Stimulated activated CD8-positive, alpha-beta memory T cell treated with anti-CD3 and anti-CD28 coated beads, Interleukin-2, amount 100 ng/mL, for 1 hour (primary cell): Measurements from ENCODE around the gene FAM24B.
"Not testable (repeated sequence)": the region's sequence is repeated elsewhere in the genome, so short reads cannot be mapped to it uniquely, and the experiment has no call there.

Experiments used
- DNase-seq, 2 donors: peaks; one replicate each; pipeline ENCODE4 v3.0.0-alpha.2; 2020; ENCODE audit warnings: low read depth in 2 of 2

FAM24B gene

DNA sequence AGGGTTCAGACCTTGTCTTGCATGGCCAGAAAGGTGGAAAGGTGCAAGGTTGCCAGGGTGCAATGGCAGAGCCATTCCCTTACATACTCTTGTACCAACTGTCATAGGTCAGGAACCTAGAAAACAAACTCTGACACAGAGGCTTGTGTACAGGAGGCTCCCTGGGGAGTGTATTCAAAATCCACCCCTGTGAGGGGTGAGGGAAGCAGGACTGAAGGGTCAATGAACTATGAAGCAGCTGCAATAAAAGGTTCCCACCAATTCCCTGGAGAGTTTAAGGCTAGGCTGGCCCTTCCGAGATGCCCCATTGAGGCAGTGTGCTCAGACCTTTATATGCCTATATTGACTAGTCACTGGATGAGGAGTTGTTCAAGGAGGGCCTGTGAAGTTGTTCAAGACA is 19.9 kb downstream of the FAM24B start:
- no peak for DNase-seq

DNA sequence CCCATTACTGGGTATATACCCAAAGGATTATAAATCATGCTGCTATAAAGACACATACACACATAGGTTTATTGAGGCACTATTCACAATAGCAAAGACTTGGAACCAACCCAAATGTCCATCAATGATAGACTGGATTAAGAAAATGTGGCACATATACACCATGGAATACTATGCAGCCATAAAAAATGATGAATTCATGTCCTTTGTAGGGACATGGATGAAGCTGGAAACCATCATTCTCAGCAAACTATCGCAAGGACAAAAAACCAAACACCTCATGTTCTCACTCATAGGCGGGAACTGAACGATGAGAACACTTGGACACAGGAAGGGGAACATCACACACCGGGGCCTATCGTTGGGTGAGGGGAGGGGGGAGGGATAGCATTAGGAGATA is 21.3 kb downstream of the FAM24B start:
- DNase-seq = not testable (repeated sequence)

DNA sequence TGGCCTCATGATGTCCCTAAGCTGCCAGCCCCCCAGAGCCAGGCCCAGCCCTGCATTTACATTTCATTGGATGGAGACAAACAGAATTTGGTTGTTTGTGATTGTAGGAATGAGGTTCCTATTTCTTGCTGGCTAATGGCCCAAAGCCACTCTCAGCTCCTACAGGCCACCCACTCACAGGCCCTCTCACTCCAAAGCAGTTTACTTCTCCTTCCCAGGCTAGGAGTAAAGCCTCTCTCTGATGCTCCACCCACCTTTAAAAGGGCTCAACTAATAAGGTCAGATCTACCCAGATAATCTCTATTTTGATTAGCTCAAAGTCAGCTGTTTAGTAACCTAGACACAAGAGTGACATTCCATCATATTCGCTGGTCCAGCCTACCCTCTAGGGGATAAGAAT is 22.5 kb downstream of the FAM24B start:
- DNase-seq = no peak

DNA sequence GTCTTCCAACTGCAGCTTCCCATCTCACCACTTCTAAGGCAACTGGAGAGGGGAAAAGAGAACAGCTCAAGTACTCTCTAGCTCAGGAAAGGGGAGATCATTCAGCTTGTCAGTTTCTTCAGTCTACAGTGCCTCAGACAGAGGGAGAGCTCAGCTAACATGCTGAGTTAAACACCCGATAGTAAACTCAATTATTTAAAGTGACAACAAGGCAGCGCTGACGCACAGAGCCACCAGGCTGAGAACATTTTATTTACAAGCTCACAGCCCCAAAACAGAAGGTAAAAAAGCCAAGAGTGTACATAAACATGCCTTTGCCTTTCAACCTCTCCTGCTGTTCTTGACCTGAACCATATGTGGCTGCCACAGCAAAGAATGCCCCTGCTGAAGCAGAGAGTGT is 23.6 kb downstream of the FAM24B start:
- no peak for DNase-seq

DNA sequence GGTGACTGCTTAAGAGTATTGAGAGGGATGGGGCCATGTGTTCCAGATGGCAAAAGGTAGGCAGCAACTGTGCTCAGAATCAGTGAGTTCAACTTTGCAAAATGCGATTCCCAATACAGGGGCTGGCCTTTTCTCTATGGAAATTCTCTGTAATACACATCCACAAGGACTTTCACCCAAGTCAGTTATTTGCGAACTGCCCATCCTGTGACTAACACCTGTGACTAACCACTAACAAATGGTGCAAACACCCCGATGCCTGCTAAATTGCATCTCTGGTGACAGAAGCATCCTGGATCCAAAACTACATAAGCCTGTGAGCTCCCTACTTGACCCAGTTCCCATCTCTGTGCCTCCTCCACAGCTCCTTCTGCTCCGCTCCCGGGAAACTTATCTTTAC is 24.7 kb downstream of the FAM24B start:
- no peak for DNase-seq

DNA sequence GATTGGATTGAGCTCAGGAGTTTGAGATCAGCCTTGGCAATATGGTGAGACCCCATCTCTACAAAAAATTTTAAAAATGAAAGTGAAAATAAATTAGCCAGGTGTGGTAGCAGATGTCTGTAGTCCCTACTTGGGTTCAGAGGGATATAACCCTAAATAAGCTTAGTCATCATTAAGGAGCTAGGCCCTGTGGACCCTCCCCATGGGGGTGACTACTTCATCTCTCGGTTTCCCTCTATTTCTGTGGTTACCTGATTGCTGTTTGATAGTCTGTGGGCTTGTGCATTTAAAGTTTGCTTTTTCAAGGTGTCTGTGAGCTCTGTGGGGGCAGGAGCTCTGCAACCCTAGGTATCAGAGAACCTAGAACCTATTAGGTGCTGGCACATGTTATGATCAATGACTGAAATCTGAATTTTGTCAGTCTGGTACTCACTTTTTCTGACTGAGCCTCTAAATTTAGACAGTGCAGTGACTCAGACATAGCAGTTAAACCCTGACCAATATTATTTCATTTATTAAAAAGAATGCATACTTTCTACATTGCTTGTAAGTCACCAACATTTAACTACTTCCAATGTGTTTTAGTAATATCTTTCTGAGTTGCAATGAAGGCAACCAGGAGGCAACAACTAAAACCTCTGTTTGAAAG is 25.6 kb downstream of the FAM24B start:
- DNase-seq = no peak

DNA sequence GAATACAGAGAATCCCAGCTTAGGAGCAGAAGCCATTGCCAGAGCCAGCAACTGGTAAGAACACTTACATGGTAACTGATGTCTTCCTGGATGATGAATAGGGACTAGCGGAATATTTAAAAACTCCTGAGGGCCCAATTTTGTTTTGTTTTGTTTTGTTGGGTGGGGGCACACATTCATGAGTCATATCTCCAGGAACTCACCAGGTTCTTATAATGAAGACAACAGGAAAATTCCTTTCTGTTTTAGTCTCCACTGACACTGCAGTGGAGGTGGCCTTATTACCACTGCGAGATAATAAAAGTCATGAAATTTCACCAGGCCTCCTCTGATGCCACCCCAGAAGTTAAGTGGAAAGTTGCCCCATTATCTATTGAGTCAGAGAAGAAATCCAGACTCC is 27.1 kb downstream of the FAM24B start:
- no peak for DNase-seq

DNA sequence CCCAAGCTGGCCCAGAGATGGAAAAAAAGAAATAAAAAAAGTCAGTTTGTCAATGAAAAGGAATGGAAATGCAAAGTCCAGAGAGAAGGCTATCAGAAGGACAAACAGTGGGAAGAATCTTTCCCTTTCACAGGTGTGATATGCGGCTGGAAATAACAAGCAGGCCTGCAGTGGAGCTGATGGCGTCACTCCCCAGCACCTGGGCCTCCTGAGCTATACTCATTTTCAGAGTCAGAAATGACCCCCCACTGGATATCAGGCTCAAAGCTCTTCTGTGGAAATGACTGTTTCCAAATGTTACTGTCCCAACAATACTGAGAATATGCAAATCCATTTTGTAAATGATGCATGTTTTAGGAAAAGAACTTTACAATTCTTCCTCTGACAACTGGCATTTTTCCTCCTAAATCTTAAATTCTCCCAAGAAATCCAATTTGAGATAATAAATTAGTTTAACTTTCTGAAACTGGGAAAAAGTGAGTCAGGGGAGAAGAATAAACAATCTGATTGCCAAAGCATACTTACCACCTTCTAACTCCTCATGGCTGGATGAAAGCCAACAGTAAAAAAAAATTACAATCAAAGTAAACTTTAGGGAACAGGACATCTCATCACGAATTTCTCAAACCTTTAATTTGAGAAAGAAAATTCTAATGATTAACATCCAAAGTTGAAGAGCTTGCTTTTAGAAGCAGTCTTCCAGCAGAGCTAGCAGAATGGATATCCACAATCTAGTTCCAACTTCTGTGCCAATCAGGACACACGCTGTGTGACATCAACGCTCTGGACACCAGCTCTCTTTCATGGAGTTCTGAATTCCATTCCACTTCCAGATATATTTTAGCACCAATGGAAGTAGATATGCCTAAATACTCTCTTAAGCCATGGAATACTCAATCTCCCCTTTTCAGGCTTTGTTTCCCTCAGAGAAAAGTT is 28.4 kb downstream of the FAM24B start:
- no peak for DNase-seq

DNA sequence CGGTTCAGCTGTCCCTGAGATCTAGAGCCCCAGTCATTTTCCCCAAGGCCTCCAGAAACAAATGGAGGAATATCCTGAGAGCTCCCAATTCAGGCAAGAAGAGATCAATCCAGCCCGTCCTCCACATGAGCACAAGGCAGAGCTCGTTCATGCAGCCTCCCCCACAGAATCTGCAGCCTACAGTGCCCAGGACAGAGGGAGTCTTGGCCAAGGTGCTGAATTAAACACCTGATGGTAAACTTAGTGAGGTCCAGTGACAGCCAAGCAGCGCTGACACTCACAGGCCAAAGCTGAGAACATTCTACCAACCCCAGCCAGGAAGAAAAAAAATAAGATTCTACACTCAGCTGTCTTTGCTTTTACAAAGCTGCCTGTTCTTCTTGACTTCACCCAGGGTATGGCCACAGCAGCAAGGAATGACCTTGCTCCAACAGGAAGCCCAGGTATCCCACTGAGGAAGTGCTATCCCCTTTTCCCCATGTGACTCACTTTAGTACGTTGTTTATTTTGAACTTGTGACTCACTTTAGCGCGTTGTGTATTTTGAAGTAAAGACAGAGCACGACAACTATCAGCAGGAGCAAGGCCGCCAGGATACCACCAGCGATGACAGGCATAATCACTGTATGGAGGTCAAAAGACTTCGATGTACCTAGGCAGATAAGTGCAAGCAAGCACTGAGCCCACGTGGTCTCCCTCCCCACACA is 29.3 kb downstream of the FAM24B start:
- DNase-seq = no peak

DNA sequence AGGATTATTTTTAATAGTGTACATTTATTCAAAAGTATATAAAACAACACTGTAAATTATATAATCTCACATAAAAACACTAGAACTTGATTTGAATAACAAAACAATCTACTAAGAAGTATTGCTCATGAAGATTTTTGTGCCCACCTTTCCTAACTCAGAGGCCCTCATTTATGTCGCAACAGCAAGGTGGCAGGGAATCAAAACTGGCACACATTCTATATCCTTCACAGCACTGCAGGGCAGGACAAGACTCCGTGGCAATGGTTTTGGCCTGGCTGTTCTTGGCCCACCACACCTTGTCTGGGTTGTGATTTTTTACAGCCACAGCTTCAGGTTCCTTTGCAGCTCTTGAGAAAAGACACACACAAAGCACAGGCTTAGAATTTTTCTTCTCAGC is 30.3 kb downstream of the FAM24B start:
- DNase-seq = no peak

DNA sequence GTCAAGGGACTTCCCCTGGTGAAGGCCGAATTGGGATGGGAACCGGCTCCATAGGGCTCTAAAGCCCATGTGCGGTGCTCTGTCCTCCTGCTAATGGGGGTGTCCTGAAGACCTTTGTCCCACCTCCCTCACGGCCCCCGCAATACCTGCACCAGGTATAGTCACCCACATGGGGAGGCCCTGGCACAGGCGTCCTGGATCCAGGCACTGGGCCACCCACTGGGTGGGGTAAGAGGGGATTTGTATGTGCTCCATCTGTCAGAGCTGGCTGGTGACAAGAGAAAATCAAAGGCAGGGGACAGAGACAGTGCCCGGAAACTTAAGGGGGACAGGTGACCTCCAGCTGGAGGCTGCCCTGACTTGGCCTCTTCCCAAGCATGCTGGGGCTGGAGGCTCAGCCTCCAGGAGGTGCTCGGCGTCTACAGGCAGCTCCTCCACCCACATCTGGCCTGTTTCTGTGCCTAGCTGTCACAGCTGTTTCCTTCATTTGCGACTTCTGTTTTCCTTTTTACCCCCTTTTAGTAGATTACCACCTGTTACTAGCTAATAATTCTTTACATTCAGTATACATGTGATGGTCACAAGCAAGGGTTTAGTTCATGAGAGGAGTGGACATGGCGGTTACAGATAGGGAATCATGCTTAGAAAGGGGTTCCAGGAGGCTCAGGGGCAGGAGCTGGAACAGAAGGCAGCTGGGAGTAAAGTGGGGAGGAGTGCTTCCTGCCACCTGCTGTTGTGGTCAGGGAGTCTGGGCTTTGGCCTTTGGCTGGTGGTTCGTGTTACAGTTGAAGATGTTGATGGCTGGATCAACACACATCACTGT is 31.4 kb downstream of the FAM24B start:
- DNase-seq = no peak

DNA sequence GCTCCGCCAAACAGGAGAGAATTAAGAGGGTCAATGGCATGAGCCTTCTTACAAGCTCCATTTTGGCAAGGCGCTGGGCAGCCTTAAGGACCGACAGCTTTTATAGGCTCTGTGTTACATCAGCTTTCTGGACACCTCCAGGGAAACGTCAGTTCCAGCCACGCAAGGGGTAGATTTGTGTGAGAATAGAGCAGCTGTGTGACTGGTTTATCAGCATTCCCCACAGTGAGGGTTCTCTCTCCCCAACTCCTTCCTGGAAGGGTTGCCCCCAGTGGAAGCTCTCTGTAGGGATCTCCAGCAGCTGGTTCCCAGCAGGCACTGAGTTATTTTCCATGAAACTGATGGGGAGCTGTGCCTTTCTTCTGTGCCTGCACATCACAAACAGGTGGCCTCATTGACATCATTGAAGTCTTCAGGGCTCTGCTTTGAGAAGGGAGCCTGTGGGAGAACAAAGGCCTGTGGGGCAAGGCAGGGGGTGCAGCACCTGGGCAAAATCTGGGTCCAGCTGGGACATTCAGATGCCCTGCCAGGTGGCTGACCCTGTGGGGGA is 33.5 kb downstream of the FAM24B start, which contains the start of gene CUZD1:
Gene CUZD1, minus strand, starts transcription at position 75 of the 550 bp plus-strand sequence. Its CDS starts 14 bp downstream, at position 61.
- DNase-seq = no peak

DNA sequence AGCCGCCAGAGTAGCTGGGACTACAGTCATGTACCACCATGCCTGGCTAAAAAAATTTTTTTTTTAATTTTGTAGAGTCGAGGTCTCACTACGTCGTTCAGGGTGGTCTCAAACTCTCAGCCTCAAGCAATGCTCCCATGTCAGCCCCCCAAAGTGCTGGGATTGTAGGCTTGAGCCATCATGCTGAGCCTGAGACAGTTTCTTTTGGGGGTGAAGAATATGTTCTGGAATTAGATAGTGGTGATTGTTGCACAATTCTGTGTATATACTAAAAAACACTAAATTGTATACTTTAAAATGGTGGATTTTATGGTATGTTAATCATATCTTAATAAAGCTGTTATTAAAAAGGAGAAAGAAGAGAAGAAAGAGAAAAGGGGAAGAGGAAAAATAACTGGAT is 35.2 kb downstream of the FAM24B start:
- no peak for DNase-seq

DNA sequence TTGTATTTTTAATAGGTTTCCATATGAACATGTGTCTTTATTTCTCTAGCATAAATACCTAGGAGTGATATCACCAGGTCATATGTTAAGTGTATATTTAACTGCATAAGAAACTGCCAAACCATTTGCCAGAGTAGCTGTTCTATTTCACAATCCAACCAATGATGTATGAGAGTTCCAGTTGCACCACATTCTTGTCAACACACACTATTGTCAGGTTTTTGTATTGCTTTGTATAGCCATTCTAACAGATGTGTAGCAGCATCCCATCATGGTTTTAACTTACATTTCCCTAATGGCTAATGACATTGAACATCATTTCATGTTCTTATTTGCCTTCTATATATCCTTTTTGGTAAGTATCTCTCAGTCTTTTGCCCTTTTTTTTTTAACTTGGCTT is 37.8 kb downstream of the FAM24B start:
- no peak for DNase-seq

DNA sequence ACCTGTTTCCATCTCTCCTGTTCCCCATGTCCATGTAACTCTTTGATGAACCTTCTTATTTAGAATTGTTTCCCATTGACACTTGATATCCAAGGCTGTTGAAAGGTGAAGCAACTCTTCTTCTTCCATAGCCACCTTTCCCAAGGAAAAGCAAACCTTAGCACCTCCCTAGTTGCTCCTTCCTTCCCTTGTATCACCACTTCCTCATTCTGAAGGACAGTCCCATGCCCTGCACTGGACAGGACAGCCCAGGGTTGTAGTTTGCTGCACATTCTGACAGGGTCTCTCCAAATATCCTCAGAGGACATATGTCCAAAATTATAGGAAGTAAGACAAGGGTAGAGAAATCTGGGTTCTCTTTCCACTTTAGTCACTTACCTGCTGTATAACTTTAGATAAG is 39.9 kb downstream of the FAM24B start:
- no peak for DNase-seq

DNA sequence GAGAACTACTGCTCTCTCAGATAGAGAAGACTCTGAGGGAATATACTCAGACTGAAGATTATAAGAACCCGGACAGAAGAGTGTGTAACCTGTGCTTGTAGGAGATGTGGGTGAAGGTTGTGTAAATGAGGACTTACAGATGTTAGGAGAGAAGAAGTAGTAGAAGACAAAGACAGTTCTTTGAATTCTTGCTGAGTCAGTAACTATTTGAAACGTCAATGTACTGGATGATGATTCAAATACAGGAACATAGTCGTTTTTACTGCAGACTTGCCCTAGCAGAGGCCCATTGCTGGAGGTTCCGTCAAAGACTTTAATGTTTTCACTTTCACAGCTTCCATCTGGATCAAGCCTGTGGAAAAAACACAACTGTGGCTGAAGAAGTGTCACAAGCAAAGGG is 40.5 kb downstream of the FAM24B start:
- DNase-seq = no peak

DNA sequence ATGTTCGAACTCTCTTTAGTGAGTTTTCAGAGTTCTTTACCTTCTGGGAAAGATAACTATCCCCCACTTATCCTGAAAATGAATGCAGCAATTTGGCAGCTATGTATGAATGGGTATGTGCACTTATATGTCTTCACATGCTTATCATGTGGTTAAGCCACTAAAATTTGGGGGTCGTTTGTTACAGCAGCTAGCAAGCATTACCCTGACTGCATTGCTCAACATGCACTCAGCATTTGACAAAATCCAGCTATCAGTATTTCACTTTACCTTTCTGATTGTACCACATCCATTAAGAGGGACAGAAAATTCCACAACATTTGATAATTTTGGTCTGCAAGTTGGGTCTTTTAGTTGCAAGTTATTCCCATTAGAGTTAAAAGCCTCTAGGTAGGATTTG is 43.5 kb downstream of the FAM24B start:
- DNase-seq = no peak

DNA sequence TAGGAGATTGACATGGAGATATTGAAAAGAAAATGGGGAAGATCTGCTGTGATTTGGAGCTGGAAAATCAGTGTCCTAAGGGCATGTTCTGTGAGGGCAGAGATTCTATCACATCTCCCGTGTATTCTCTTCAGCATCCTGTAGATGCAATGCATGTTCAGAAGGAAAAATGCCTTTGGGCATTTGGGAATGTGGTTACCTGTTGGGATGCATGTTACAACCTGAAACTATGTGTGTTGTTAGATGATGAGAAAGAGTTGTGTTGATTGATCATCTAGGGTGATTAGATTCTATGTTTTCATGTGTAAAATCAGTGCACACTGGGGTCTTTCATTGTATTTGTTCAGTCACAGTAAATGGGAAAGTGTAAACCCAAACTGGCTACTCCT is 48.4 kb downstream of the FAM24B start:
- no peak for DNase-seq

DNA sequence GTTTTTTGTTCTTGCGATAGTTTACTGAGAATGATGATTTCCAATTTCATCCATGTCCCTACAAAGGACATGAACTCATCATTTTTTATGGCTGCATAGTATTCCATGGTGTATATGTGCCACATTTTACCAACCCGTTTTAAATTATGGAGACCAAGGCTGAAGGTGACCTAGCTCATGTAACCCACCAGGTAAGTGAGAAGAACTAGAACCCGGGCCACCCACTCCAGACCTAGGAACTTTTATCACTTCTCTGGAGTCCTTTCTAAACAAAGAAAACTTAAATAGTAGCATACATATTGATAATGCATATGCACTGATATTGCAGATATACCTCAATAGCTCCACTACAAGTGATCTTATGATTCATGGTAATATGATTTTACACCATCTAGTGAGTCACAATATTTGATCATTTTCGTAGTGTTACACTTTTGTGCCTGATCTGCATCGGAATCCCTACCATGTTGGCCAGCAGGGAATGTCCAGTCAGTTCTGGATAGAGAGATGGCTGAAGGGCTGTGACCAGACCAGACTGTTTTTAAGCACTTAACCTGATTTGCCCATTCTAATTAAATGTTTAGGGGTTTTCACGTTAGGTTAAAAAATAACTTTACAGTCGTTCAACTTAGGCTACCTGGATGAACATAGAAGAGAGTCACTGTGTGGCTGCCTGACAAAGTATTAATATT is 49.0 kb downstream of the FAM24B start:
- no peak for DNase-seq

DNA sequence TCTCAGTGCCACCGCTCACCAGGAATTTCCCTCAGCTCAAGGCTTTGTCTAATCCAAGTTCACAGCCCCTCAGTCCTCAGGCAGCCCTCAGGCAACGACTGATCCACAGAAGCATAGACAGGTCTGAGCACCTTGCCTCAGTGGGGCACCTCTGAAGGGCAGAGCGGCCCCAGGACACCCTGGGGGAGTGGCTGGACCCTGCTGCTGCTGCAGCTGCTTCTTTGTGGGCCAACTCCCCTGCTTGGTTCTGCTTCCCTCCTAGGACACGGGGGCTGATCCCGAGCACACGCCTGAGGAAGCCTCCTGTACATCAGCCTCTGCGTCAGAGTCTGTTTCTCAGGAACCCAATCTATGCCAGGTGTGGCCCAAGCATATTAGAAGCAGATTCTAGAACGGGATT is 49.9 kb downstream of the FAM24B start:
- no peak for DNase-seq

DNA sequence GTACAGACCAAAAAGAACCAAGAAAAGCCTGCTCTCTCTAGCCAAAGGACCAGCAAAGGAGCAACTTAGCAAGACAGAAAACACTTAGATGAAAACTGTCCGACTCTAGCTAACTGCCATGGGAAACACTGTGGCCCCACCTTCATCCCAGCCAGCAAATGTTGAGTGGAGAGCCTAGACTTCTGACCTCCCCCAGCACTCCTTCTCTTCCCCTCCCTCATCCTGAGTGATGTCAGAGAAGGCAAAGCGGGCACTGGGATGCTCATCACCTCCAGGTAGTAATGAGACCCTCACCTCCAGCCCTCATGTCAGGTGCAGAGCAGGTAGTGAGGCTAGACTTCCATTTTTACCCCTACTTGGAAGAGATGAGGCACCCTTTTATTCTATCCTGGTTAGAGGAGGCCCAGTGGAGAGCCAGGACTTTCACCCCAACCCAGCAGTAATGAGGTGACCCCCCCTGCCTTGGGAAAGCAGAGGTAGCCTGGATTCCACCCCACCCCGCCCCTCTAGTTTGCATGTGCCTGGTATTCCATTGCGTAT is 50.6 kb downstream of the FAM24B start:
- DNase-seq = no peak
